ENCODE measurements around the gene ENPP5.

GRCh38 chr6:46215213-46215612, 44.4 kb upstream of the ENPP5 start:
- TF ChIP-seq CTCF (IDR thresholded peaks at IDR 0.05) (no peak), POLR2A (IDR thresholded peaks at IDR 0.05) (no peak)

All from body of pancreas (tissue), 4 donors.